ENCODE results near the gene TAF3. TPM values are rescaled to one million over a fixed set of nuclear protein-coding genes. Genes with fewer than 3 reads are reported as not detected.

The TAF3 gene
- total RNA-seq, 4 donors from 2014 or later = 2.9 to 17.5 (median 5.1) TPM

DNA sequence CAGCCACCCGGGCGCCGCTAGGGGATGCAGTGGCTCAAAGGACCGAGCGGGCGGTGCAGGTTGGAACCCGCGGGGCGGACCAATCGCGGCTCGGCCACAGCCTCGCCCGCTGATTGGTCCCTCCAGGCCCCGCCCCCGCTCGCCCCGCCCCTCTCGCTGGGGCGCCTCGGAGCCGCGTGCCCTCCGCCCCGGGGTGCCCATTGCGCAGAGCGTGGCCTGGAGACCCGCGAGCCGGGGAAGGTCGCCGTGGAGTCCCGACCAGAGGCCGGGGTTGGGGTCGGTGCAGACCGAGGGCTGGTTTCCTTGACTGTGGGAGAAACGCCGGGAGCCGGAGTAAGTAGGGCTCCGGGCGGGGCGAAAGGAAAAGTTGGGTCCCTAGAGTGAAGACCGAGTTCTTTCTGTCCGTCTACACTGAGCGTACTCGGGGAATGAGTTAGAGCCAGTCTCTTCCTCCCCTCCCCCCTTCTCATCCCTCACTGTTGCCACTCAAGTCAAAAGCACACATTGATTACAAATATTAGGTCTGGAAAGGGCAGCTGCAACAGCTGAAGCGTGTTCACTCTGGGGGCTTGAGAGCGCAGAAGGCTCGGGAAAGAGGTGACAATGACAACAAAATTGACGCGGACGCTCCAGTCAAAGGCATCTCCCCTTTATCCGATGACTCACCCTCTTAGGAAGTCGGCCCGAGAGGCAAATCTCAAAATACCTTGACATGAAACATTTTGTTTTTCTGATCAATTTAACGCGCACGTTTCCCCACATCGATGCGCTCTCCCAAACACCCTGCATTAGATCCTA is 235.3 kb downstream of the TAF3 start:
- Histone ChIP-seq H3K27ac (no peak overlapping the region), H3K4me3 (peak overlapping the region in 1 of 2 donors; percentile 21), H3K36me3 (no peaks in the 10 kb centered on the region), H3K27me3 (peaks cover 37 to 38% of the 10 kb centered on the region in 2 donors), H3K9me3 (no peaks in the 10 kb centered on the region), H3K4me1 (peaks cover 0 to 31% of the 10 kb centered on the region in 2 donors)
- no peak for TF ChIP-seq POLR2A (IDR thresholded peaks at IDR 0.05)
- TF ChIP-seq CTCF (IDR thresholded peaks at IDR 0.05) = peak in 3 of 4 experiments; percentile 19 to 69 (median 51)
- peak; percentile 35 to 37 for DNase-seq
- intact Hi-C loops (cut with DNase I; ENCODE audit: low total_unique reads) = no loop called here

- H3K9me3 ChIP-seq = no peaks in the 10 kb centered on the region
- peak overlapping the region in 1 of 2 donors; percentile 21 for H3K4me3 ChIP-seq
- no peak overlapping the region for H3K27ac ChIP-seq
- no peak for TF ChIP-seq POLR2A (IDR thresholded peaks at IDR 0.05)
- TF ChIP-seq CTCF (IDR thresholded peaks at IDR 0.05) = no peak
- no peaks in the 10 kb centered on the region for H3K36me3 ChIP-seq
- no peak for DNase-seq
- H3K4me1 ChIP-seq = peaks cover 0 to 31% of the 10 kb centered on the region in 2 donors
- intact Hi-C loops (cut with DNase I; ENCODE audit: low total_unique reads) = no loop called here
- peaks cover 32 to 38% of the 10 kb centered on the region in 2 donors for H3K27me3 ChIP-seq
These were observed 235.9 kb downstream of the TAF3 start for GRCh38 chr10:8054244-8054493.

- peak within 1 kb of the TSS in 1 of 2 donors; percentile 21 for H3K4me3 ChIP-seq
- intact Hi-C loops (cut with DNase I; ENCODE audit: low total_unique reads) = no loop called here
- H3K36me3 ChIP-seq = no peaks in the 10 kb centered on the region
- peaks cover 0 to 26% of the 10 kb centered on the region in 2 donors for H3K4me1 ChIP-seq
- TF ChIP-seq POLR2A (IDR thresholded peaks at IDR 0.05) = no peak
- TF ChIP-seq CTCF (IDR thresholded peaks at IDR 0.05) = no peak
- H3K27me3 ChIP-seq = peaks cover 30 to 38% of the 10 kb centered on the region in 2 donors
- no peaks in the 10 kb centered on the region for H3K9me3 ChIP-seq
- DNase-seq = no peak
- H3K27ac ChIP-seq = no peak within 1 kb of the TSS
These were observed 236.4 kb downstream of the TAF3 start, which contains the start of gene GATA3 for GRCh38 chr10:8054494-8055407. Gene GATA3, plus strand, starts transcription at chr10:8054688. Its CDS starts 968 bp downstream, at chr10:8055656.

DNA sequence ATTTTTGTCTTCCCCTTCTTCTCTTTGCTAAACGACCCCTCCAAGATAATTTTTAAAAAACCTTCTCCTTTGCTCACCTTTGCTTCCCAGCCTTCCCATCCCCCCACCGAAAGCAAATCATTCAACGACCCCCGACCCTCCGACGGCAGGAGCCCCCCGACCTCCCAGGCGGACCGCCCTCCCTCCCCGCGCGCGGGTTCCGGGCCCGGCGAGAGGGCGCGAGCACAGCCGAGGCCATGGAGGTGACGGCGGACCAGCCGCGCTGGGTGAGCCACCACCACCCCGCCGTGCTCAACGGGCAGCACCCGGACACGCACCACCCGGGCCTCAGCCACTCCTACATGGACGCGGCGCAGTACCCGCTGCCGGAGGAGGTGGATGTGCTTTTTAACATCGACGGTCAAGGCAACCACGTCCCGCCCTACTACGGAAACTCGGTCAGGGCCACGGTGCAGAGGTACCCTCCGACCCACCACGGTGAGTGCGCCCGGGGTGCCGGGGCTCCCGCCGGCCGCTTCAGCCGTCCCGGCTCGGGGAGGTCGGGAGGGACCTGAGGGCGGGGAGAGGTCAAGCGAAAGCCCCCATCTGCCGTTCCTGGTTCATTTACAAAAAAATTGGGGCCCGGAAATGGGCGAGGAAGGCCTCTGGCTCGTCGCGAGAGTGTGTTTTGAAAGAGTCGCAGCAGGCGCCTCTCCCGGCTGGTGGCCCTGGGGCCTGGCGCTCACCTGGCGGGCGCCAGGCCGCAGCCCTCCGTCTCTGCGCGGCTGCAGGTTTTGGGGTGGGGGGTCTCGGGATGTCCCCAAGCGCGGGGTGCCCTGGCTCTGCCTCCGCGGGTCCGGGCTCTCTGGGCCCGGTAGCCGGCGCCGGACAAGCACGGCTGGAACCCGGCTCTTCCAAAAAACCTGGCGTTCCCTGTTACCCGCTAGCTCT is 237.4 kb downstream of the TAF3 start:
- Histone ChIP-seq H3K9me3 (no peaks in the 10 kb centered on the region), H3K4me1 (peaks cover 0 to 17% of the 10 kb centered on the region in 2 donors), H3K27me3 (peaks cover 30% of the 10 kb centered on the region in 2 donors), H3K27ac (no peak overlapping the region), H3K36me3 (no peaks in the 10 kb centered on the region), H3K4me3 (no peak overlapping the region)
- no peak for DNase-seq
- intact Hi-C loops (cut with DNase I; ENCODE audit: low total_unique reads) = no loop called here
- TF ChIP-seq CTCF (IDR thresholded peaks at IDR 0.05) = no peak

Data from uterus (tissue), 4 donors.